Measurements from ENCODE around the gene PHACTR1. TPM values are rescaled to one million over a fixed set of nuclear protein-coding genes. Genes with fewer than 3 reads are reported as not detected.

The PHACTR1 gene
- total and polyA plus RNA-seq, 3 experiments from 2014 or later: 0.04 to 0.38 (median 0.04) TPM

DNA sequence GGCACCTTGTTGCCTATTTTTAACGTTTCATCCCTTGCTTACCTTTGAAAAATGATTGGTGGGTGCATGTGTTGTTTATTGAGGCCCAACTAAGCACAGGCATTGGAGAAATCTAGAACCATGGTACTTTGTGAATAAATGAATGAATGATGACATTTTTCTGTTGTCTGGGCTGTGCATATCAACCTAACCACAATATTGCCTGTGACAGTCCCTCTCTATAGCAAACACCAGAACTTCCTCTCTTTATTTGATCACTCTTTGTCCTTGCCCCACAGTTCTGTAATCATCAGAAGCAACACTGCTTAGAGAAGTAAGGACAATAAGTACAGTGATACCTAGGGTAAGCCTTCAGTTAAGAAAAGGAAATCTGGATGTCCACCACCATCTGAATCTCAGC lies 536.7 kb downstream of the PHACTR1 start:
- Histone ChIP-seq H3K4me1 (ENCODE audit: insufficient read depth, low read length) (no peaks in the 10 kb centered on the region), H3K27me3 (ENCODE audit: insufficient read depth, low read length, poor library complexity, severe bottlenecking) (no peaks in the 10 kb centered on the region), H3K36me3 (ENCODE audit: insufficient read depth, low read length) (no peaks in the 10 kb centered on the region), H3K27ac (ENCODE audit: low read depth, low read length) (no peak overlapping the region), H3K4me3 (ENCODE audit: low read length) (no peak overlapping the region), H3K9me3 (ENCODE audit: low read length) (no peaks in the 10 kb centered on the region)
- peaks cover 0 to 8% (median 3%) of the 10 kb centered on the region in 3 donors for H3K36me3 Mint-ChIP-seq
- ChIA-PET POLR2A (no interaction called here), CTCF (no interaction called here)
- no peak overlapping the region for H3K4me3 Mint-ChIP-seq
- H3K27me3 Mint-ChIP-seq: peaks cover 7 to 17% of the 10 kb centered on the region in 2 donors
- H3K9me3 Mint-ChIP-seq: peaks cover 0 to 4% (median 0%) of the 10 kb centered on the region in 5 donors
- no peak overlapping the region for H3K27ac Mint-ChIP-seq
- no peak for DNase-seq
- no peaks in the 10 kb centered on the region for H3K4me1 Mint-ChIP-seq

DNA sequence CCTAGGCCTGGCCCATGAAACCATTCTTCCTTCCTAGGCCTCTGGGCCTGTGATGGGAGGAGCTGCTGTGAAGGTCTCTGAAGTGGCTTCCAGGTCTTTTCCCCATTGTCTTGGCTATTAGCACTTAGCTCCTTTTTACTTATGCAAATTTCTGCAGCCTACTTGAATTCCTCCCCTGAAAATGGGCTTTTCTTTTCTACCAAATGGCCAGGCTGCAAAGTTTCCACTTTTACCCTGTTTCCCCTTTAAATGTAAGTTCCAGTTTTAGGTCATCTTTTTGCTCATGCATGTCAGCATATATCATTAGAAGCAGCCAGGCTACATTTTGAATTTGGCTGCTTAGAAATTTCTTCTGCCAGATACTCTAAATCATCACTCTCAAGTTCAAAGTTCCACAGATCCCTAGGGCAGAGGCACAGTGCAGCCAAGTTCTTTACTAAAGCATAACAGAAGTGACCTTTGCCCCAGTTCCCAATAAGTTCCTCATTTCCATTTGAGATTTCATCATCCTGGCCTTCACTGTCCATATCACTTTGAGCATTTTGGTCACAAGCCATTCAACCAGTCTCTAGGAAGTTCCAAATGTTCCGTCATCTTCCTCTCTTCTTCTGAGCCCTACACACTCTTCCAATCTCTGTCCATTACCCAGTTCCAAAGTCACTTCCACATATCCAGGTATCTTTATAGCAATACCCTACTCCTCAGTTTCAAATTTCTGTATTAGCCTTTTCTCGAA lies 539.9 kb downstream of the PHACTR1 start:
- no peaks in the 10 kb centered on the region for H3K4me1 ChIP-seq (ENCODE audit: insufficient read depth, low read length)
- H3K27ac ChIP-seq (ENCODE audit: low read depth, low read length): no peak overlapping the region
- POLR2A ChIA-PET: no interaction called here

DNA sequence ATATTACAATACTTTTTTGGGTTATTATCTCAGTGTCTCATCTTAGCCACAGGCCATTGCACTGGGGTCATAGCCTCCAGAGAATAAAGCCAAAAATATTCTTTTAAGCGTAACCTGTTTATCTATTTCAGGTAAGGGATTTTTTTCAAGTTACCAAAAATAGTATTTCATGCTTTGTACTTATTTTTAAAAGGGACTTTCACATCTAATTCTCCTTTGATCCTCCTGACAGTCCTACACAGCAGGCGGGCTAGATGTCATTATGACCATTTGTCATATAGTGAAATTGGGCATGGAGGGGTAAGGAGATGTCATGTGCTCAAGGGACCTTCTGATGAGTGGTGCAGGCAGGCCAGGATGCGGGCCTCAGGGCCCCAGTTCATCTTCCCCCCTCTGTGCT lies 542.8 kb downstream of the PHACTR1 start:
- Histone ChIP-seq H3K27me3 (ENCODE audit: insufficient read depth, low read length, poor library complexity, severe bottlenecking) (no peaks in the 10 kb centered on the region), H3K4me1 (ENCODE audit: insufficient read depth, low read length) (no peaks in the 10 kb centered on the region), H3K36me3 (ENCODE audit: insufficient read depth, low read length) (no peaks in the 10 kb centered on the region), H3K4me3 (ENCODE audit: low read length) (no peak overlapping the region), H3K9me3 (ENCODE audit: low read length) (no peaks in the 10 kb centered on the region), H3K27ac (ENCODE audit: low read depth, low read length) (no peak overlapping the region)
- DNase-seq: no peak
- Mint-ChIP-seq H3K27ac (no peak overlapping the region), H3K9me3 (peaks cover 0 to 4% (median 0%) of the 10 kb centered on the region in 5 donors), H3K36me3 (peaks cover 0 to 8% (median 3%) of the 10 kb centered on the region in 3 donors), H3K27me3 (peaks cover 0 to 3% of the 10 kb centered on the region in 2 donors), H3K4me3 (no peak overlapping the region), H3K4me1 (peaks cover 2 to 11% (median 7%) of the 10 kb centered on the region in 3 donors)
- ChIA-PET POLR2A (no interaction called here), CTCF (no interaction called here)

More for the DNA sequence above, 539.9 kb downstream of the PHACTR1 start:
- Histone ChIP-seq H3K9me3 (ENCODE audit: low read length) (no peaks in the 10 kb centered on the region), H3K4me3 (ENCODE audit: low read length) (no peak overlapping the region), H3K36me3 (ENCODE audit: insufficient read depth, low read length) (no peaks in the 10 kb centered on the region), H3K27me3 (ENCODE audit: insufficient read depth, low read length, poor library complexity, severe bottlenecking) (no peaks in the 10 kb centered on the region)
- H3K36me3 Mint-ChIP-seq: peaks cover 0 to 8% (median 3%) of the 10 kb centered on the region in 3 donors
- H3K4me3 Mint-ChIP-seq: no peak overlapping the region
- CTCF ChIA-PET: no interaction called here
- H3K9me3 Mint-ChIP-seq: peaks cover 0 to 4% (median 0%) of the 10 kb centered on the region in 5 donors
- no peak overlapping the region for H3K27ac Mint-ChIP-seq
- peaks cover under 1 to 3% of the 10 kb centered on the region in 2 donors for H3K27me3 Mint-ChIP-seq
- no peak for DNase-seq
- H3K4me1 Mint-ChIP-seq: peaks cover 0 to 8% (median 4%) of the 10 kb centered on the region in 3 donors

DNA sequence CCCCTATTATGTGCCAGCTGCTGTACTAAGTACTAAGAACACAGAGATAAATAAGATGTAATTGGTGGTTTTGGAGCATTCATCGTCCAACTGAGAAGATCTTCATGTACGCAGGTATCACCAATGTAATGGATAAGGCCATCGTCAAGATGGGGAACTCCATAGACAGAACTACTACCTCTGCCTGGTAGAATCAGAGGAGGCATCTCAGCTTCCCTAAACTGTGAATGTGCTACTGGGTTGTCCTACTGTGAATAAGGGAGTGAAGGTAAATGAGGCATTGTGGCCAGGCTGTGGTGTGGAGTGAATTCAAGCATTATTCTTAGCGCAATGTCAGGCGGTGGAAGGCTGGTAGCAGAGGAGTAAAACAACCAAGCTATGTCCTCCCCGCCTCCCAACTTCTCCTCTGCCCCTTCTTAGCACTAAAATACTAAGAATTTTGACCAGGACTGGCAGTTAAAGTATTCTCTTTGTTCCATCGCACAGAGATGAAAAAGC lies 543.6 kb downstream of the PHACTR1 start:
- H3K36me3 ChIP-seq (ENCODE audit: insufficient read depth, low read length): no peaks in the 10 kb centered on the region
- H3K4me1 ChIP-seq (ENCODE audit: insufficient read depth, low read length): no peaks in the 10 kb centered on the region
- no peak for DNase-seq
- POLR2A ChIA-PET: no interaction called here
- CTCF ChIA-PET: interaction anchor here (1.1 kb wide), 1 partner anchor 15 kb away, joined by 3 read pairs; no protein-coding TSS in a partner anchor
- no peak overlapping the region for H3K27ac ChIP-seq (ENCODE audit: low read depth, low read length)
- H3K9me3 ChIP-seq (ENCODE audit: low read length): no peaks in the 10 kb centered on the region
- peaks cover 0 to 4% (median 0%) of the 10 kb centered on the region in 5 donors for H3K9me3 Mint-ChIP-seq
- no peak overlapping the region for H3K4me3 Mint-ChIP-seq
- no peaks in the 10 kb centered on the region for H3K27me3 ChIP-seq (ENCODE audit: insufficient read depth, low read length, poor library complexity, severe bottlenecking)
- H3K27ac Mint-ChIP-seq: peak overlapping the region in 1 of 8 donors; percentile 25
- peaks cover 0 to 3% of the 10 kb centered on the region in 2 donors for H3K27me3 Mint-ChIP-seq
- no peak overlapping the region for H3K4me3 ChIP-seq (ENCODE audit: low read length)
- H3K4me1 Mint-ChIP-seq: peaks cover 2 to 11% (median 7%) of the 10 kb centered on the region in 3 donors
- H3K36me3 Mint-ChIP-seq: peaks cover 0 to 8% (median 5%) of the 10 kb centered on the region in 3 donors

DNA sequence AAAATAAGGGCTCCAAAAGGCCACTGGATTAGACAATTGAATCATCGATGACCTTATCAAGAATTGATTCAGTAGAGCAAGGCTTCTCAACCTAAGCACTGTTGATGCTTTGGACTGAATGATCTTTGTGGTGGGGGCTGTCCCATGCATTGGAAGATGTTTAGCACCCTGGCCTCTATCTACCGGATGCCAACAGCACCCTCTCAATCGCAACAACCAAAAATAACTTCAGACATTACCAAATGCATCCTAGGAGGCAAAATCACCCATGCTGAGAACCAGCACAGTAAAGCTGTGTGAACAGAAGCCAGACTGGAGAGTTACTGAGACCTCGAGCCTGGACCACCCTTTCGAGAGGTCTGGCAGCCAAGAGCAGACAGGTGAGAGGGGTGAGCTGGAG lies 544.3 kb downstream of the PHACTR1 start:
- no peak overlapping the region for H3K4me3 ChIP-seq (ENCODE audit: low read length)
- CTCF ChIA-PET: interaction anchor here (1.1 kb wide), 1 partner anchor 14 kb away, joined by 3 read pairs; no protein-coding TSS in a partner anchor

DNA sequence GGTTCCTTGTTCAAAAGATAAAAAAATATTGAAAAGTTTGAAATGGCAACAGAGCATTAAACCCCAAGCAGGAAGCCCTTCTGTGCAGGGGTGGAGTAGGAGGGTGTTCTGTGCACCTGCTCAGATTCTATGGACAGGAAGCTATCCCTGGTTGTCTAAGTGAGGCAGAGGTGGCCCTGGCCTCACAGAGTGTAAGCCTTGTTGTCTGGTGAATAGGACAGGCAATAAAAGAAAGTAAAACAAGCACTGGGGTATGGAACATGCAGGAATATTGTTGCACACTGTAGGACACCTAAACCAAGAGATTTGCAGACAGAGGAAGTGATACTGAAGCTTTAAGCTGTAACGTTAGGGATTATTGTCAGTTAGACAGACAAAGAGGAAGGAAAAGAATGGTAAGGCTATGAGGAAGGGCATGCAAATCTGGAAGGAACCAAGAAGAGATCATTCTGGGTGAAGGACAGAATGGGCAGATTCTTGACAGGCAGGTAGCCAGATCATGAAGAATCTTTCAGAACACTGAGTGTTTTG lies 545.0 kb downstream of the PHACTR1 start:
- no peak overlapping the region for H3K4me3 ChIP-seq (ENCODE audit: low read length)
- H3K27me3 ChIP-seq (ENCODE audit: insufficient read depth, low read length, poor library complexity, severe bottlenecking): no peaks in the 10 kb centered on the region
- H3K36me3 ChIP-seq (ENCODE audit: insufficient read depth, low read length): no peaks in the 10 kb centered on the region
- Mint-ChIP-seq H3K27ac (no peak overlapping the region), H3K36me3 (peaks cover 0 to 11% (median 9%) of the 10 kb centered on the region in 3 donors), H3K9me3 (peaks cover 0 to 3% (median 0%) of the 10 kb centered on the region in 5 donors), H3K27me3 (peaks cover 0 to 3% of the 10 kb centered on the region in 2 donors), H3K4me1 (peaks cover 2 to 11% (median 7%) of the 10 kb centered on the region in 3 donors), H3K4me3 (no peak overlapping the region)
- no peaks in the 10 kb centered on the region for H3K4me1 ChIP-seq (ENCODE audit: insufficient read depth, low read length)
- ChIA-PET POLR2A (no interaction called here), CTCF (no interaction called here)
- H3K27ac ChIP-seq (ENCODE audit: low read depth, low read length): no peak overlapping the region
- no peak for DNase-seq
- H3K9me3 ChIP-seq (ENCODE audit: low read length): no peaks in the 10 kb centered on the region

More for the DNA sequence above, 544.3 kb downstream of the PHACTR1 start:
- H3K4me1 ChIP-seq (ENCODE audit: insufficient read depth, low read length): no peaks in the 10 kb centered on the region
- Mint-ChIP-seq H3K9me3 (peaks cover 0 to 4% (median 0%) of the 10 kb centered on the region in 5 donors), H3K27ac (no peak overlapping the region), H3K4me3 (no peak overlapping the region), H3K36me3 (peaks cover 0 to 11% (median 8%) of the 10 kb centered on the region in 3 donors), H3K27me3 (peaks cover 0 to 3% of the 10 kb centered on the region in 2 donors), H3K4me1 (peaks cover 2 to 11% (median 7%) of the 10 kb centered on the region in 3 donors)
- H3K27ac ChIP-seq (ENCODE audit: low read depth, low read length): no peak overlapping the region
- POLR2A ChIA-PET: no interaction called here
- no peaks in the 10 kb centered on the region for H3K27me3 ChIP-seq (ENCODE audit: insufficient read depth, low read length, poor library complexity, severe bottlenecking)
- H3K36me3 ChIP-seq (ENCODE audit: insufficient read depth, low read length): no peaks in the 10 kb centered on the region
- no peak for DNase-seq
- no peaks in the 10 kb centered on the region for H3K9me3 ChIP-seq (ENCODE audit: low read length)

DNA sequence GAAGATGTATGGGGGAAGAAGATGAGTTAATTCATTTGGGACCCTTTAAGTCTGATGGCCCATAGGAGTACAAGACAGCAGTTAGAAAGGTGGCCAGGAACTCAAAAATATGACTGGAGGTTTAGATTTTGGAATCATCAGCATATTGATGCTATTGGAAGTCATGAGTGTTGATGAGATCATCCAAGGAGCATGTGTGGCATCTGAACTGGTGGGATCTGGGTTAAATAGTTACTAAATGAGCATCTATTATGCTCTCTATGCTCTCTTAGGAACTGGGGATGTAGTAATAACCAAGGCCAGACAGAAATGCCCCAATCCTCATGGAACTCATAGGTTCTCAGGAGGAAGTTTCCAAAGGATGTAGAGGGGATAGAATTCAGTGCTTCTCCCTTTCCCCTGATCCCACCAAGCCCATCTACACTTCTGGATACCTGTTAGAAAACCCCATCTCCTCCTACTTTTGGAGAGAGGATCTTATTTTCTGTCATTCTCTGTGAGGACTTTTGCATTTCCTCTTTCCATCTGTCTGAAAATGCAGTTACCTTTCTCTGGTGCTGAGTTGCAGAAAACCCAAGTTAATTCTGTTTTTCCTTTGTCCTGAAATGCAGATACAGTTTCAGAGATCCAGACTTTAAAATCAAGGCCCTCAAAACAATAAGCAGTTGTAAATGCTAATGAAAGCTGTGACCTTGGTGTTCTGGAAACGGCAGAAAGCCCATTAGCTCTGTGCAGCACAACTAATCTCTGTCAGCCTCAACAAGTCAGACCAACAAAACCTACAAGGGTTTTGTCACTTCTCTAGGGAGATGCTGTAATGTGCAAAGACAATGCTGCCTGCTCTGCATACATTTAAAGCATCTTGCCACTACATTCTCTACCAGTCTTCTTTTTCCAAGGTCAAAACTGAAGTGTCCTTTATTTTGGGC lies 546.0 kb downstream of the PHACTR1 start:
- Histone ChIP-seq H3K4me1 (ENCODE audit: insufficient read depth, low read length) (no peaks in the 10 kb centered on the region), H3K9me3 (ENCODE audit: low read length) (no peaks in the 10 kb centered on the region), H3K4me3 (ENCODE audit: low read length) (no peak overlapping the region), H3K27me3 (ENCODE audit: insufficient read depth, low read length, poor library complexity, severe bottlenecking) (no peaks in the 10 kb centered on the region), H3K36me3 (ENCODE audit: insufficient read depth, low read length) (no peaks in the 10 kb centered on the region), H3K27ac (ENCODE audit: low read depth, low read length) (no peak overlapping the region)
- Mint-ChIP-seq H3K27ac (no peak overlapping the region), H3K4me3 (no peak overlapping the region), H3K36me3 (peaks cover 0 to 12% (median 12%) of the 10 kb centered on the region in 3 donors), H3K4me1 (peaks cover 2 to 11% (median 7%) of the 10 kb centered on the region in 3 donors), H3K9me3 (no peaks in the 10 kb centered on the region), H3K27me3 (peaks cover 0 to 4% of the 10 kb centered on the region in 2 donors)
- DNase-seq: no peak
- ChIA-PET POLR2A (no interaction called here), CTCF (no interaction called here)

All from CD8-positive, alpha-beta memory T cell (primary cell).